ENCODE measurements around the gene DLGAP3.

The DLGAP3 gene

GRCh38 chr1:34851431-34852105 lies 77.9 kb downstream of the DLGAP3 start:
- no peak overlapping the region for H2BK12ac ChIP-seq (ENCODE audit: low read length)
- no peak overlapping the region for H4K12ac ChIP-seq (ENCODE audit: low read depth, low read length)
- H3K4me1 ChIP-seq (ENCODE audit: control insufficient read depth in 1 of 2, insufficient read depth in 2 of 2, low read length in 2 of 2), result peaks cover 0 to 4% of the 10 kb centered on the region in 2 experiments
- no peak overlapping the region for H3K18ac ChIP-seq (ENCODE audit: low read length)
- H3K79me1 ChIP-seq (ENCODE audit: low read length), result no peaks in the 10 kb centered on the region
- H3K27me3 ChIP-seq (ENCODE audit: insufficient read depth, low read length), result no peaks in the 10 kb centered on the region
- DNase-seq, result peak; percentile 18 to 45
- H4K8ac ChIP-seq (ENCODE audit: low read depth, low read length), result no peak overlapping the region
- no peak overlapping the region for H3K4ac ChIP-seq (ENCODE audit: low read depth, low read length)
- H3K4me3 ChIP-seq (ENCODE audit: low read depth, low read length), result no peak overlapping the region
- H3K27ac ChIP-seq (ENCODE audit: low read depth, low read length), result no peak overlapping the region
- no peaks in the 10 kb centered on the region for H3K79me2 ChIP-seq (ENCODE audit: control insufficient read depth, insufficient read depth, low read length, poor library complexity)
- H2AK5ac ChIP-seq (ENCODE audit: low read length), result no peak overlapping the region
- H3K9ac ChIP-seq (ENCODE audit: low read length), result peak overlapping the region; percentile 45
- no peak overlapping the region for H4K91ac ChIP-seq (ENCODE audit: low read depth, low read length)
- peaks cover 14 to 24% of the 10 kb centered on the region in 2 experiments for H3K36me3 ChIP-seq (ENCODE audit: control insufficient read depth in 1 of 2, insufficient read depth in 2 of 2, low read length in 2 of 2)
- no peak overlapping the region for H2BK5ac ChIP-seq (ENCODE audit: low read depth, low read length, poor library complexity)
- WGBS (ENCODE audit: extremely low coverage, insufficient coverage, insufficient read length), result no CpG with 5 or more reads among the region's 13 CpGs
- H3K9me3 ChIP-seq (ENCODE audit: insufficient read depth, low read depth, low read length), result no peaks in the 10 kb centered on the region
- no peak overlapping the region for H3K4me2 ChIP-seq (ENCODE audit: low read length)
- H2AFZ ChIP-seq (ENCODE audit: insufficient read depth, low read length, poor library complexity), result no peak overlapping the region
- no peak overlapping the region for H3K14ac ChIP-seq (ENCODE audit: low read length)
- no peak overlapping the region for H3K23ac ChIP-seq (ENCODE audit: low read length)
- H2BK120ac ChIP-seq (ENCODE audit: insufficient read depth, low read length, poor library complexity), result no peak overlapping the region

- peak overlapping the region; percentile 38 for H3K9ac ChIP-seq (ENCODE audit: low read length)
- no peaks in the 10 kb centered on the region for H3K9me3 ChIP-seq (ENCODE audit: insufficient read depth, low read depth, low read length)
- no peaks in the 10 kb centered on the region for H3K79me2 ChIP-seq (ENCODE audit: control insufficient read depth, insufficient read depth, low read length, poor library complexity)
- no peak overlapping the region for H3K4me3 ChIP-seq (ENCODE audit: low read depth, low read length)
- no peak overlapping the region for H2BK120ac ChIP-seq (ENCODE audit: insufficient read depth, low read length, poor library complexity)
- peak overlapping the region; percentile 29 for H3K23ac ChIP-seq (ENCODE audit: low read length)
- DNase-seq, result no peak
- H4K91ac ChIP-seq (ENCODE audit: low read depth, low read length), result no peak overlapping the region
- no peaks in the 10 kb centered on the region for H3K27me3 ChIP-seq (ENCODE audit: insufficient read depth, low read length)
- no peaks in the 10 kb centered on the region for H3K79me1 ChIP-seq (ENCODE audit: low read length)
- H2AFZ ChIP-seq (ENCODE audit: insufficient read depth, low read length, poor library complexity), result no peak overlapping the region
- H3K14ac ChIP-seq (ENCODE audit: low read length), result no peak overlapping the region
- H3K27ac ChIP-seq (ENCODE audit: low read depth, low read length), result no peak overlapping the region
- no CpG with 5 or more reads among the region's 6 CpGs for WGBS (ENCODE audit: extremely low coverage, insufficient coverage, insufficient read length)
- no peak overlapping the region for H3K4me2 ChIP-seq (ENCODE audit: low read length)
- H2AK5ac ChIP-seq (ENCODE audit: low read length), result no peak overlapping the region
- peaks cover 8 to 19% of the 10 kb centered on the region in 2 experiments for H3K36me3 ChIP-seq (ENCODE audit: control insufficient read depth in 1 of 2, insufficient read depth in 2 of 2, low read length in 2 of 2)
- H2BK12ac ChIP-seq (ENCODE audit: low read length), result no peak overlapping the region
- peaks cover 0 to 7% of the 10 kb centered on the region in 2 experiments for H3K4me1 ChIP-seq (ENCODE audit: control insufficient read depth in 1 of 2, insufficient read depth in 2 of 2, low read length in 2 of 2)
- H2BK5ac ChIP-seq (ENCODE audit: low read depth, low read length, poor library complexity), result no peak overlapping the region
- H4K12ac ChIP-seq (ENCODE audit: low read depth, low read length), result no peak overlapping the region
- no peak overlapping the region for H4K8ac ChIP-seq (ENCODE audit: low read depth, low read length)
- no peak overlapping the region for H3K4ac ChIP-seq (ENCODE audit: low read depth, low read length)
- peak overlapping the region; percentile 46 for H3K18ac ChIP-seq (ENCODE audit: low read length)
Observed at GRCh38 chr1:34850382-34850781, 79.1 kb downstream of the DLGAP3 start.

GRCh38 chr1:34847094-34847493 lies 82.4 kb downstream of the DLGAP3 start:
- H4K8ac ChIP-seq (ENCODE audit: low read depth, low read length), result no peak overlapping the region
- H3K27ac ChIP-seq (ENCODE audit: low read depth, low read length), result no peak overlapping the region
- no peak overlapping the region for H3K18ac ChIP-seq (ENCODE audit: low read length)
- no peaks in the 10 kb centered on the region for H3K79me1 ChIP-seq (ENCODE audit: low read length)
- H2BK12ac ChIP-seq (ENCODE audit: low read length), result no peak overlapping the region
- no peak overlapping the region for H4K12ac ChIP-seq (ENCODE audit: low read depth, low read length)
- no peak overlapping the region for H2AK5ac ChIP-seq (ENCODE audit: low read length)
- peaks cover 0 to 5% of the 10 kb centered on the region in 2 experiments for H3K36me3 ChIP-seq (ENCODE audit: control insufficient read depth in 1 of 2, insufficient read depth in 2 of 2, low read length in 2 of 2)
- no CpG with 5 or more reads among the region's 7 CpGs for WGBS (ENCODE audit: extremely low coverage, insufficient coverage, insufficient read length)
- no peaks in the 10 kb centered on the region for H3K9me3 ChIP-seq (ENCODE audit: insufficient read depth, low read depth, low read length)
- no peak overlapping the region for H3K14ac ChIP-seq (ENCODE audit: low read length)
- no peak for DNase-seq
- no peak overlapping the region for H2AFZ ChIP-seq (ENCODE audit: insufficient read depth, low read length, poor library complexity)
- H2BK5ac ChIP-seq (ENCODE audit: low read depth, low read length, poor library complexity), result no peak overlapping the region
- H4K91ac ChIP-seq (ENCODE audit: low read depth, low read length), result no peak overlapping the region
- no peak overlapping the region for H3K4me3 ChIP-seq (ENCODE audit: low read depth, low read length)
- H3K4me1 ChIP-seq (ENCODE audit: control insufficient read depth in 1 of 2, insufficient read depth in 2 of 2, low read length in 2 of 2), result peaks cover 16 to 32% of the 10 kb centered on the region in 2 experiments
- H3K23ac ChIP-seq (ENCODE audit: low read length), result no peak overlapping the region
- H3K4ac ChIP-seq (ENCODE audit: low read depth, low read length), result no peak overlapping the region
- H3K4me2 ChIP-seq (ENCODE audit: low read length), result no peak overlapping the region
- H3K79me2 ChIP-seq (ENCODE audit: control insufficient read depth, insufficient read depth, low read length, poor library complexity), result no peaks in the 10 kb centered on the region
- H3K9ac ChIP-seq (ENCODE audit: low read length), result no peak overlapping the region
- no peak overlapping the region for H2BK120ac ChIP-seq (ENCODE audit: insufficient read depth, low read length, poor library complexity)
- H3K27me3 ChIP-seq (ENCODE audit: insufficient read depth, low read length), result no peaks in the 10 kb centered on the region

- H3K9me3 ChIP-seq (ENCODE audit: insufficient read depth, low read depth, low read length), result no peaks in the 10 kb centered on the region
- H3K4me2 ChIP-seq (ENCODE audit: low read length), result no peak overlapping the region
- no CpG with 5 or more reads among the region's 2 CpGs for WGBS (ENCODE audit: extremely low coverage, insufficient coverage, insufficient read length)
- no peak overlapping the region for H2BK5ac ChIP-seq (ENCODE audit: low read depth, low read length, poor library complexity)
- H4K8ac ChIP-seq (ENCODE audit: low read depth, low read length), result no peak overlapping the region
- no peaks in the 10 kb centered on the region for H3K79me1 ChIP-seq (ENCODE audit: low read length)
- no peak overlapping the region for H3K4ac ChIP-seq (ENCODE audit: low read depth, low read length)
- H3K4me3 ChIP-seq (ENCODE audit: low read depth, low read length), result no peak overlapping the region
- H3K18ac ChIP-seq (ENCODE audit: low read length), result no peak overlapping the region
- H2AFZ ChIP-seq (ENCODE audit: insufficient read depth, low read length, poor library complexity), result no peak overlapping the region
- H3K9ac ChIP-seq (ENCODE audit: low read length), result no peak overlapping the region
- H4K91ac ChIP-seq (ENCODE audit: low read depth, low read length), result no peak overlapping the region
- no peak overlapping the region for H4K12ac ChIP-seq (ENCODE audit: low read depth, low read length)
- H3K27me3 ChIP-seq (ENCODE audit: insufficient read depth, low read length), result no peaks in the 10 kb centered on the region
- no peak overlapping the region for H3K27ac ChIP-seq (ENCODE audit: low read depth, low read length)
- H2BK12ac ChIP-seq (ENCODE audit: low read length), result no peak overlapping the region
- no peak overlapping the region for H3K23ac ChIP-seq (ENCODE audit: low read length)
- no peak overlapping the region for H3K14ac ChIP-seq (ENCODE audit: low read length)
- no peak for DNase-seq
- H3K4me1 ChIP-seq (ENCODE audit: control insufficient read depth in 1 of 2, insufficient read depth in 2 of 2, low read length in 2 of 2), result peaks cover 16 to 28% of the 10 kb centered on the region in 2 experiments
- no peak overlapping the region for H2AK5ac ChIP-seq (ENCODE audit: low read length)
- peaks cover 0 to 5% of the 10 kb centered on the region in 2 experiments for H3K36me3 ChIP-seq (ENCODE audit: control insufficient read depth in 1 of 2, insufficient read depth in 2 of 2, low read length in 2 of 2)
- no peak overlapping the region for H2BK120ac ChIP-seq (ENCODE audit: insufficient read depth, low read length, poor library complexity)
- no peaks in the 10 kb centered on the region for H3K79me2 ChIP-seq (ENCODE audit: control insufficient read depth, insufficient read depth, low read length, poor library complexity)
Observed at GRCh38 chr1:34846265-34846664, 83.2 kb downstream of the DLGAP3 start.

Data from trophoblast cell (in vitro differentiated cells and primary cell).